Trophoblast cell (in vitro differentiated cells and primary cell): Measurements from ENCODE around the gene KLF7.

Source experiments
- DNase-seq, 2 donors: peaks; one replicate each; pipeline ENCODE4 v3.0.0-alpha.2; 2016
- H2AFZ ChIP-seq: 2 replicates; pipeline ENCODE4 v1.6.1; 2013; ENCODE audit warnings: low read length, moderate library complexity, mild to moderate bottlenecking; ENCODE audit not compliant: insufficient read depth, poor library complexity
- H2AK5ac ChIP-seq: 2 replicates; pipeline ENCODE4 v1.6.1; 2013; ENCODE audit warnings: mild to moderate bottlenecking, low read length
- H2BK120ac ChIP-seq: 2 replicates; pipeline ENCODE4 v1.6.1; 2013; ENCODE audit warnings: low read length, mild to moderate bottlenecking, moderate library complexity; ENCODE audit not compliant: insufficient read depth, poor library complexity
- H2BK12ac ChIP-seq: 2 replicates; pipeline ENCODE4 v1.6.1; 2013; ENCODE audit warnings: mild to moderate bottlenecking, low read length, moderate library complexity
- H2BK5ac ChIP-seq: 2 replicates; pipeline ENCODE4 v1.6.1; 2013; ENCODE audit warnings: low read length, low read depth, moderate library complexity, mild to moderate bottlenecking; ENCODE audit not compliant: poor library complexity
- H3K14ac ChIP-seq: 2 replicates; pipeline ENCODE4 v1.6.1; 2013; ENCODE audit warnings: mild to moderate bottlenecking, low read length
- H3K18ac ChIP-seq: 2 replicates; pipeline ENCODE4 v1.6.1; 2013; ENCODE audit warnings: mild to moderate bottlenecking, low read length
- H3K23ac ChIP-seq: 2 replicates; pipeline ENCODE4 v1.6.1; 2013; ENCODE audit warnings: low read length
- H3K27ac ChIP-seq: 2 replicates; pipeline ENCODE4 v1.5.1; 2013; ENCODE audit warnings: low read depth, mild to moderate bottlenecking, inconsistent platforms, low read length, moderate library complexity
- H3K27me3 ChIP-seq: 2 replicates; pipeline ENCODE4 v1.6.1; 2013; ENCODE audit warnings: inconsistent platforms, mild to moderate bottlenecking, low read length, moderate library complexity; ENCODE audit not compliant: insufficient read depth
- H3K36me3 ChIP-seq, 2 experiments: 1 replicate in 1 of 2; 2 replicates in 1 of 2; pipeline ENCODE4 v1.6.1; 2013; ENCODE audit warnings: low read length in 2 of 2, mild to moderate bottlenecking in 2 of 2, moderate library complexity in 1 of 2; ENCODE audit not compliant: insufficient read depth in 2 of 2, control insufficient read depth in 1 of 2
- H3K4ac ChIP-seq: 2 replicates; pipeline ENCODE4 v1.6.1; 2013; ENCODE audit warnings: low read depth, mild to moderate bottlenecking, low read length, moderate library complexity
- H3K4me1 ChIP-seq, 2 experiments: 1 replicate in 1 of 2; 2 replicates in 1 of 2; pipeline ENCODE4 v1.6.1; 2013; ENCODE audit warnings: low read length in 2 of 2, mild to moderate bottlenecking in 2 of 2, moderate library complexity in 1 of 2; ENCODE audit not compliant: insufficient read depth in 2 of 2, control insufficient read depth in 1 of 2
- H3K4me2 ChIP-seq: 2 replicates; pipeline ENCODE4 v1.6.1; 2013; ENCODE audit warnings: inconsistent platforms, mild to moderate bottlenecking, low read length, moderate library complexity
- H3K4me3 ChIP-seq: 2 replicates; pipeline ENCODE4 v1.5.1; 2013; ENCODE audit warnings: mild to moderate bottlenecking, low read depth, low read length, inconsistent platforms
- H3K79me1 ChIP-seq: one replicate; pipeline ENCODE4 v1.6.1; 2013; ENCODE audit warnings: low read length
- H3K79me2 ChIP-seq: 2 replicates; pipeline ENCODE4 v1.6.1; 2013; ENCODE audit warnings: low read length, mild to moderate bottlenecking; ENCODE audit not compliant: control insufficient read depth, insufficient read depth, poor library complexity
- H3K9ac ChIP-seq: 2 replicates; pipeline ENCODE4 v1.6.1; 2013; ENCODE audit warnings: mild to moderate bottlenecking, low read length
- H3K9me3 ChIP-seq: 2 replicates; pipeline ENCODE4 v1.6.1; 2013; ENCODE audit warnings: low read depth, mild to moderate bottlenecking, control low read depth, inconsistent platforms, low read length; ENCODE audit not compliant: insufficient read depth
- H4K12ac ChIP-seq: 2 replicates; pipeline ENCODE4 v1.6.1; 2013; ENCODE audit warnings: low read depth, mild to moderate bottlenecking, low read length, moderate library complexity
- H4K8ac ChIP-seq: 2 replicates; pipeline ENCODE4 v1.6.1; 2013; ENCODE audit warnings: low read depth, mild to moderate bottlenecking, low read length, moderate library complexity
- H4K91ac ChIP-seq: one replicate; pipeline ENCODE4 v1.6.1; 2013; ENCODE audit warnings: low read depth, mild to moderate bottlenecking, low read length, moderate library complexity
- WGBS: extraction: QIAGEN DNeasy Blood & Tissue Kit; methylation state at CpG from one replicate; pipeline ENCODE4 v1.1.7; 2013; ENCODE audit warnings: missing lambda C conversion rate; ENCODE audit not compliant: insufficient read length, insufficient coverage; ENCODE audit errors: extremely low coverage; 5-methylcytosine and 5-hydroxymethylcytosine counted together

KLF7 gene

GRCh38 chr2:207049122-207049521, 116.6 kb downstream of the KLF7 start:
- Histone ChIP-seq H4K91ac (no peak overlapping the region), H3K4me1 (peaks cover 0 to 4% of the 10 kb centered on the region in 2 experiments), H2AFZ (no peak overlapping the region), H3K9me3 (no peaks in the 10 kb centered on the region), H3K4ac (no peak overlapping the region), H3K27me3 (no peaks in the 10 kb centered on the region), H2BK5ac (no peak overlapping the region), H3K79me2 (no peaks in the 10 kb centered on the region), H3K23ac (no peak overlapping the region), H3K18ac (no peak overlapping the region), H2AK5ac (no peak overlapping the region), H3K4me2 (no peak overlapping the region), H4K12ac (no peak overlapping the region), H3K36me3 (no peaks in the 10 kb centered on the region), H3K4me3 (no peak overlapping the region), H4K8ac (no peak overlapping the region), H2BK120ac (no peak overlapping the region), H3K14ac (no peak overlapping the region), H2BK12ac (no peak overlapping the region), H3K79me1 (no peaks in the 10 kb centered on the region), H3K27ac (no peak overlapping the region), H3K9ac (no peak overlapping the region)
- DNase-seq, result no peak
- WGBS, result no CpG with 5 or more reads among the region's 5 CpGs

GRCh38 chr2:207048416-207048815, 117.3 kb downstream of the KLF7 start:
- no peak overlapping the region for H3K27ac ChIP-seq
- H3K27me3 ChIP-seq, result no peaks in the 10 kb centered on the region
- WGBS, result no CpG with 5 or more reads among the region's 5 CpGs
- H2AFZ ChIP-seq, result no peak overlapping the region
- H3K4me1 ChIP-seq, result peaks cover 0 to 4% of the 10 kb centered on the region in 2 experiments
- no peak overlapping the region for H3K23ac ChIP-seq
- H4K91ac ChIP-seq, result no peak overlapping the region
- H2BK12ac ChIP-seq, result no peak overlapping the region
- no peak overlapping the region for H4K8ac ChIP-seq
- no peak overlapping the region for H3K4ac ChIP-seq
- H3K4me3 ChIP-seq, result no peak overlapping the region
- H2AK5ac ChIP-seq, result no peak overlapping the region
- H2BK5ac ChIP-seq, result no peak overlapping the region
- H3K36me3 ChIP-seq, result no peaks in the 10 kb centered on the region
- DNase-seq, result peak in 1 of 2 donors; percentile 0
- H3K79me2 ChIP-seq, result no peaks in the 10 kb centered on the region
- H3K9me3 ChIP-seq, result no peaks in the 10 kb centered on the region
- H2BK120ac ChIP-seq, result no peak overlapping the region
- no peak overlapping the region for H3K14ac ChIP-seq
- no peak overlapping the region for H4K12ac ChIP-seq
- no peak overlapping the region for H3K9ac ChIP-seq
- H3K4me2 ChIP-seq, result no peak overlapping the region
- H3K79me1 ChIP-seq, result no peaks in the 10 kb centered on the region
- no peak overlapping the region for H3K18ac ChIP-seq

GRCh38 chr2:207046724-207047123, 119.0 kb downstream of the KLF7 start:
- Histone ChIP-seq H2AFZ (no peak overlapping the region), H3K4ac (no peak overlapping the region), H3K9me3 (no peaks in the 10 kb centered on the region), H3K4me1 (peaks cover 0 to 4% of the 10 kb centered on the region in 2 experiments), H3K27me3 (no peaks in the 10 kb centered on the region), H3K36me3 (no peaks in the 10 kb centered on the region), H3K14ac (no peak overlapping the region), H3K4me3 (no peak overlapping the region), H2BK120ac (no peak overlapping the region), H2BK12ac (no peak overlapping the region), H3K9ac (no peak overlapping the region), H2BK5ac (no peak overlapping the region), H3K27ac (no peak overlapping the region), H3K79me2 (no peaks in the 10 kb centered on the region), H4K12ac (no peak overlapping the region), H3K18ac (no peak overlapping the region), H4K91ac (no peak overlapping the region), H3K23ac (no peak overlapping the region), H2AK5ac (no peak overlapping the region), H4K8ac (no peak overlapping the region), H3K4me2 (no peak overlapping the region), H3K79me1 (no peaks in the 10 kb centered on the region)
- WGBS, result no CpG with 5 or more reads among the region's 5 CpGs
- DNase-seq, result no peak

GRCh38 chr2:207045531-207045930, 120.2 kb downstream of the KLF7 start:
- H3K23ac ChIP-seq, result no peak overlapping the region
- H2AK5ac ChIP-seq, result no peak overlapping the region
- no peak for DNase-seq
- H3K4me1 ChIP-seq, result peaks cover 0 to 4% of the 10 kb centered on the region in 2 experiments
- H4K8ac ChIP-seq, result no peak overlapping the region
- H3K36me3 ChIP-seq, result no peaks in the 10 kb centered on the region
- H3K79me2 ChIP-seq, result no peaks in the 10 kb centered on the region
- no peak overlapping the region for H2AFZ ChIP-seq
- H4K91ac ChIP-seq, result no peak overlapping the region
- H3K4me2 ChIP-seq, result no peak overlapping the region
- no peak overlapping the region for H2BK5ac ChIP-seq
- H3K14ac ChIP-seq, result no peak overlapping the region
- H3K4ac ChIP-seq, result no peak overlapping the region
- no peak overlapping the region for H4K12ac ChIP-seq
- H3K4me3 ChIP-seq, result no peak overlapping the region
- H3K18ac ChIP-seq, result no peak overlapping the region
- no peaks in the 10 kb centered on the region for H3K9me3 ChIP-seq
- H2BK120ac ChIP-seq, result no peak overlapping the region
- no peak overlapping the region for H2BK12ac ChIP-seq
- H3K27ac ChIP-seq, result no peak overlapping the region
- no peak overlapping the region for H3K9ac ChIP-seq
- H3K79me1 ChIP-seq, result no peaks in the 10 kb centered on the region
- H3K27me3 ChIP-seq, result no peaks in the 10 kb centered on the region
- no CpG with 5 or more reads among the region's 3 CpGs for whole genome bisulfite sequencing
